OCI-LY3 (cell line): ENCODE results near the gene KL.

Experiments
- CTCF ChIP-seq: fragments of 200-600, 300-600 bp; sonication (generic); IDR thresholded peaks from 2 replicates; pipeline ENCODE4 v1.5.1; 2014; ENCODE audit warnings: antibody characterized with exemption, low read length, low read depth
- EZH2phosphoT487 ChIP-seq: fragments of 200-600 bp; shearing (Covaris generic); IDR thresholded peaks from 2 replicates; pipeline ENCODE4 v1.6.1; 2018; ENCODE audit warnings: antibody characterized with exemption, mixed run types, low read depth

- TF ChIP-seq CTCF (no peak), EZH2phosphoT487 (no peak)
Measured at GRCh38 chr13:33080972-33081590, 64.9 kb downstream of the KL start.
